Fibroblast of lung (primary cell): ENCODE results near the gene FARP1. TPM values are rescaled to one million over a fixed set of nuclear protein-coding genes. Genes with fewer than 3 reads are reported as not detected.

Experiments
- DNase-seq, 2 donors: peaks; one replicate each; pipeline versions ENCODE4 v3.0.0 to v3.0.0-alpha.2; 2010; ENCODE audit warnings: low read depth in 2 of 2
- H2AFZ ChIP-seq: 2 replicates; pipeline ENCODE4 v1.5.1; 2012; ENCODE audit warnings: low read length, control low read depth, inconsistent platforms
- H3K27ac ChIP-seq: 2 replicates; pipeline ENCODE4 v1.5.1; 2011; ENCODE audit warnings: low read length, control low read depth; ENCODE audit not compliant: insufficient read depth
- H3K27me3 ChIP-seq: 2 replicates; pipeline ENCODE4 v1.5.1; 2011; ENCODE audit warnings: mild to moderate bottlenecking, low read length; ENCODE audit not compliant: control insufficient read depth, insufficient read depth
- H3K36me3 ChIP-seq: 2 replicates; pipeline ENCODE4 v1.5.1; 2011; ENCODE audit warnings: low read length; ENCODE audit not compliant: control insufficient read depth, insufficient read depth
- H3K4me1 ChIP-seq: 2 replicates; pipeline ENCODE4 v1.5.1; 2011; ENCODE audit warnings: low read length; ENCODE audit not compliant: control insufficient read depth, insufficient read depth; ENCODE audit errors: extremely low read depth
- H3K4me2 ChIP-seq: 2 replicates; pipeline ENCODE4 v1.5.1; 2011; ENCODE audit warnings: low read length, control low read depth; ENCODE audit not compliant: insufficient read depth; ENCODE audit errors: extremely low read depth
- H3K4me3 ChIP-seq, 4 experiments: fragments of 200-600 bp in 1 of 4; sonication (generic) in 1 of 4; replicated peaks in 1 of 4; 2 replicates each; pipeline ENCODE4 v1.5.1; 2011 to 2016; ENCODE audit warnings: low read length in 4 of 4, low read depth in 3 of 4, mild to moderate bottlenecking in 3 of 4, control low read depth in 2 of 4, inconsistent platforms in 1 of 4, mixed read lengths in 1 of 4; ENCODE audit not compliant: insufficient read depth in 1 of 4; ENCODE audit errors: control extremely low read depth in 1 of 4
- H3K79me2 ChIP-seq: 2 replicates; pipeline ENCODE4 v1.5.1; 2012; ENCODE audit warnings: mild to moderate bottlenecking, low read length, inconsistent platforms; ENCODE audit not compliant: control insufficient read depth, insufficient read depth
- H3K9ac ChIP-seq: 2 replicates; pipeline ENCODE4 v1.5.1; 2011; ENCODE audit warnings: mild to moderate bottlenecking, low read length, control low read depth; ENCODE audit not compliant: insufficient read depth
- H3K9me3 ChIP-seq: 2 replicates; pipeline ENCODE4 v1.5.1; 2012; ENCODE audit warnings: low read depth, low read length; ENCODE audit not compliant: control insufficient read depth, insufficient read depth
- H4K20me1 ChIP-seq: 2 replicates; pipeline ENCODE4 v1.5.1; 2011; ENCODE audit warnings: low read length; ENCODE audit not compliant: control insufficient read depth, insufficient read depth; ENCODE audit errors: extremely low read depth
- CTCF ChIP-seq, 2 donors: IDR thresholded peaks in 1 of 2; conservative IDR thresholded peaks in 1 of 2; 1 replicate in 1 of 2; 2 replicates in 1 of 2; pipeline ENCODE4 v1.5.1; 2011 to 2012; ENCODE audit warnings: low read length in 2 of 2, control low read depth in 1 of 2, inconsistent platforms in 1 of 2, low read depth in 1 of 2, mild to moderate bottlenecking in 1 of 2
- EZH2 ChIP-seq: IDR thresholded peaks from 2 replicates; pipeline ENCODE4 v1.5.1; 2012; ENCODE audit warnings: low read length, control low read depth, mild to moderate bottlenecking; ENCODE audit errors: missing control alignments
- polyA plus RNA-seq, 2 donors: library from polyadenylated mRNA; depleted of rRNA in 1 of 2; stranded (reverse) in 1 of 2; unstranded in 1 of 2; fragments of >200 nt; gene quantifications; 2 replicates each; pipeline ENCODE4 v1.2.1, GENCODE V29; 2011 to 2012; ENCODE audit warnings: missing spikeins in 1 of 2
- total RNA-seq: library from RNA; depleted of rRNA; stranded (reverse); fragments of >200 nt; gene quantifications from 2 replicates; pipeline ENCODE4 v1.2.1, GENCODE V29; 2014

FARP1 gene
- total and polyA plus RNA-seq, 2 donors (not counting 1 experiment from before 2014, with no cell fraction given) = 50.9 to 199 TPM

- TF ChIP-seq EZH2 (no peak), CTCF (conservative IDR thresholded peaks at IDR 0.05 in 1 of 2, IDR thresholded peaks at IDR 0.05 in 1 of 2; ENCODE audit: low read depth in 1 of 2, low read length in 2 of 2) (no peak)
- peaks cover 71% of the 10 kb centered on the region for H3K79me2 ChIP-seq
- no peaks in the 10 kb centered on the region for H4K20me1 ChIP-seq
- H3K9ac ChIP-seq = no peak overlapping the region
- H3K4me1 ChIP-seq = peaks cover 20% of the 10 kb centered on the region
- no peak overlapping the region for H3K4me2 ChIP-seq
- no peaks in the 10 kb centered on the region for H3K9me3 ChIP-seq
- DNase-seq = no peak
- no peak overlapping the region for H3K27ac ChIP-seq
- H3K4me3 ChIP-seq = no peak overlapping the region
- no peaks in the 10 kb centered on the region for H3K36me3 ChIP-seq
- no peaks in the 10 kb centered on the region for H3K27me3 ChIP-seq
- no peak overlapping the region for H2AFZ ChIP-seq
Measured at GRCh38 chr13:98494769-98495168, 351.9 kb downstream of the FARP1 start.

GRCh38 chr13:98495627-98496478, 353.0 kb downstream of the FARP1 start:
- H3K79me2 ChIP-seq = peaks cover 66% of the 10 kb centered on the region
- H3K36me3 ChIP-seq = no peaks in the 10 kb centered on the region
- H3K9ac ChIP-seq = no peak overlapping the region
- peak overlapping the region; percentile 85 for H3K4me2 ChIP-seq
- H2AFZ ChIP-seq = no peak overlapping the region
- no peaks in the 10 kb centered on the region for H3K9me3 ChIP-seq
- no peaks in the 10 kb centered on the region for H4K20me1 ChIP-seq
- peak overlapping the region; percentile 8 to 27 (median 16) for H3K4me3 ChIP-seq
- H3K27ac ChIP-seq = peak overlapping the region; percentile 64
- peak in 1 of 2 donors; percentile 75 for DNase-seq
- peaks cover 20% of the 10 kb centered on the region for H3K4me1 ChIP-seq
- TF ChIP-seq CTCF (conservative IDR thresholded peaks at IDR 0.05 in 1 of 2, IDR thresholded peaks at IDR 0.05 in 1 of 2; ENCODE audit: low read depth in 1 of 2, low read length in 2 of 2) = no peak
- no peak for TF ChIP-seq EZH2
- no peaks in the 10 kb centered on the region for H3K27me3 ChIP-seq

- Histone ChIP-seq H2AFZ (no peak overlapping the region), H3K9ac (no peak overlapping the region), H3K79me2 (peaks cover 64% of the 10 kb centered on the region), H3K4me1 (peaks cover 20% of the 10 kb centered on the region), H3K27ac (peak overlapping the region; percentile 64), H3K4me3 (peak overlapping the region in 2 of 4 experiments; percentile 11 to 27), H3K9me3 (no peaks in the 10 kb centered on the region), H3K36me3 (no peaks in the 10 kb centered on the region), H4K20me1 (no peaks in the 10 kb centered on the region), H3K4me2 (peak overlapping the region; percentile 85), H3K27me3 (no peaks in the 10 kb centered on the region)
- DNase-seq = no peak
- no peak for TF ChIP-seq CTCF (conservative IDR thresholded peaks at IDR 0.05 in 1 of 2, IDR thresholded peaks at IDR 0.05 in 1 of 2; ENCODE audit: low read depth in 1 of 2, low read length in 2 of 2)
- TF ChIP-seq EZH2 = no peak
Measured at GRCh38 chr13:98496479-98496791, 353.5 kb downstream of the FARP1 start.
